ENCODE results near the gene YY1. TPM values are rescaled to one million over a fixed set of nuclear protein-coding genes. Genes with fewer than 3 reads are reported as not detected.
"Not testable (repeated sequence)": the region's sequence is repeated elsewhere in the genome, so short reads cannot be mapped to it uniquely, and the experiment has no call there.

The YY1 gene
- total RNA-seq, 1 donor from 2014 or later: 56.3 TPM

GRCh38 chr14:100213956-100214769 lies 24.8 kb upstream of the YY1 start:
- DNase-seq (ENCODE audit: low read depth, low spot score): no peak

GRCh38 chr14:100214770-100215083 lies 24.2 kb upstream of the YY1 start:
- no peak for DNase-seq (ENCODE audit: low read depth, low spot score)

- no peak for DNase-seq (ENCODE audit: low read depth, low spot score)
Measured at GRCh38 chr14:100215330-100215885, 23.5 kb upstream of the YY1 start.

GRCh38 chr14:100219126-100219785 lies 19.7 kb upstream of the YY1 start:
- no peak for DNase-seq (ENCODE audit: low read depth, low spot score)

GRCh38 chr14:100221533-100222223 lies 17.3 kb upstream of the YY1 start:
- DNase-seq (ENCODE audit: low read depth, low spot score): no peak

- no peak for DNase-seq (ENCODE audit: low read depth, low spot score)
Measured at GRCh38 chr14:100222224-100223093, 16.5 kb upstream of the YY1 start.

GRCh38 chr14:100223332-100224201 lies 15.4 kb upstream of the YY1 start:
- DNase-seq (ENCODE audit: low read depth, low spot score): no peak

- DNase-seq (ENCODE audit: low read depth, low spot score): no peak
Measured at GRCh38 chr14:100224229-100224866, 14.6 kb upstream of the YY1 start.

GRCh38 chr14:100225169-100225568 lies 13.8 kb upstream of the YY1 start:
- DNase-seq (ENCODE audit: low read depth, low spot score): no peak

- DNase-seq (ENCODE audit: low read depth, low spot score): no peak
Measured at GRCh38 chr14:100230361-100230760, 8.6 kb upstream of the YY1 start.

GRCh38 chr14:100234511-100234910 lies 4.4 kb upstream of the YY1 start:
- no peak for DNase-seq (ENCODE audit: low read depth, low spot score)

GRCh38 chr14:100236271-100236818 lies 2.6 kb upstream of the YY1 start:
- not testable (repeated sequence) for DNase-seq (ENCODE audit: low read depth, low spot score)

- DNase-seq (ENCODE audit: low read depth, low spot score): no peak
Measured at GRCh38 chr14:100236881-100237280, 2.1 kb upstream of the YY1 start.

GRCh38 chr14:100237735-100238418 lies 1.1 kb upstream of the YY1 start:
- no peak for DNase-seq (ENCODE audit: low read depth, low spot score)

- DNase-seq (ENCODE audit: low read depth, low spot score): no peak
Measured at GRCh38 chr14:100239211-100239839, 381 bp downstream of the YY1 start.

GRCh38 chr14:100239840-100240667 lies 1.1 kb downstream of the YY1 start:
- DNase-seq (ENCODE audit: low read depth, low spot score): peak; percentile 70

- no peak for DNase-seq (ENCODE audit: low read depth, low spot score)
Measured at GRCh38 chr14:100240668-100241032, 1.7 kb downstream of the YY1 start.

GRCh38 chr14:100241279-100241678 lies 2.3 kb downstream of the YY1 start:
- DNase-seq (ENCODE audit: low read depth, low spot score): no peak
